K562 (cell line): ENCODE data around the gene AIFM3. TPM values are rescaled to one million over a fixed set of nuclear protein-coding genes. Genes with fewer than 3 reads are reported as not detected.

Source experiments
- BRCA1 ChIP-seq, 2 experiments: fragments of 450-650 bp in 1 of 2; sonication (generic) in 1 of 2; formaldehyde crosslinking in 1 of 2; IDR thresholded peaks; 2 replicates each; pipeline versions ENCODE4 v1.5.0 to v1.6.1; 2017 to 2020; ENCODE audit warnings: mild to moderate bottlenecking in 1 of 2, missing genetic modification reagents in 1 of 2
- HEY1 ChIP-seq: fragments of 250-450 bp; sonication (Bioruptor Pico); IDR thresholded peaks from 2 replicates; pipeline ENCODE4 v1.5.0; 2020; ENCODE audit warnings: mild to moderate bottlenecking, moderate library complexity, borderline replicate concordance
- HMG20B ChIP-seq: fragments of 250-450 bp; sonication (Bioruptor Pico); IDR thresholded peaks from 2 replicates; pipeline ENCODE4 v1.5.0; 2021; ENCODE audit warnings: mild to moderate bottlenecking
- HMGXB4 ChIP-seq: sonication (generic); formaldehyde crosslinking; IDR thresholded peaks from 2 replicates; pipeline ENCODE4 v1.8.1; 2023; ENCODE audit warnings: mild to moderate bottlenecking, missing genetic modification reagents
- HNRNPL ChIP-seq: fragments of 200-400 bp; formaldehyde crosslinking; IDR thresholded peaks from 2 replicates; pipeline ENCODE4 v1.6.1; 2017; ENCODE audit warnings: low read depth, mild to moderate bottlenecking, low read length
- HNRNPLL ChIP-seq: fragments of 200-400 bp; formaldehyde crosslinking; IDR thresholded peaks from 2 replicates; pipeline ENCODE4 v1.6.1; 2017; ENCODE audit warnings: low read length, low read depth, mild to moderate bottlenecking; ENCODE audit not compliant: poor library complexity, severe bottlenecking
- NRF1 ChIP-seq, 2 experiments: fragments of 450-650 bp; IDR thresholded peaks in 1 of 2; conservative IDR thresholded peaks in 1 of 2; 2 replicates each; pipeline ENCODE4 v1.6.1; 2014; ENCODE audit warnings: mild to moderate bottlenecking in 2 of 2
- OTX1 ChIP-seq: fragments of 450-650 bp; formaldehyde crosslinking; IDR thresholded peaks from 2 replicates; pipeline ENCODE4 v1.4.0; 2022; ENCODE audit warnings: mild to moderate bottlenecking
- PRMT5 ChIP-seq: sonication (generic); formaldehyde crosslinking; IDR thresholded peaks from 2 replicates; pipeline ENCODE4 v1.5.0; 2020; ENCODE audit warnings: missing genetic modification reagents
- SIN3A ChIP-seq, 2 experiments: fragments of 150-350 bp in 1 of 2; IDR thresholded peaks; 2 replicates each; pipeline ENCODE4 v1.6.1; 2011 to 2016; ENCODE audit warnings: borderline replicate concordance in 2 of 2, low read depth in 2 of 2, low read length in 2 of 2, mild to moderate bottlenecking in 2 of 2, moderate library complexity in 2 of 2; ENCODE audit not compliant: control insufficient read depth in 1 of 2
- THAP7 ChIP-seq: fragments of 250-450 bp; sonication (Bioruptor Pico); IDR thresholded peaks from 2 replicates; pipeline ENCODE4 v1.5.0; 2021
- ZZZ3 ChIP-seq: fragments of 450-650 bp; IDR thresholded peaks from 2 replicates; pipeline ENCODE4 v1.6.1; 2016; ENCODE audit warnings: antibody characterized with exemption, mild to moderate bottlenecking, moderate library complexity
- polyA plus RNA-seq, 8 experiments: library from polyadenylated mRNA; depleted of rRNA in 4 of 8; stranded (reverse) in 5 of 8; unstranded in 3 of 8; fragments of >200 nt; fragmentation: Nextera tagmentation in 2 of 8; fragmentation: Illumina TruSeq in 1 of 8; extraction: Ambion mirVana in 2 of 8; extraction: Trizol in 1 of 8; gene quantifications; 2 replicates each; pipeline versions ENCODE4 v1.2.1 to v1.2.3, GENCODE V29; 2011 to 2014; ENCODE audit warnings: inconsistent platforms in 1 of 8, missing spikeins in 1 of 8
- total RNA-seq, 7 experiments: library from RNA; depleted of rRNA in 6 of 7; stranded (reverse); fragments of >200 nt in 6 of 7; fragmentation: Illumina TruSeq in 2 of 7; extraction: Trizol in 2 of 7; gene quantifications; 2 replicates each; pipeline versions ENCODE4 v1.2.1 to v1.2.3, GENCODE V29; 2011 to 2021; ENCODE audit warnings: low replicate concordance in 1 of 7
- TF ChIP-seq, protein P1 (sequence below): fragments of 250-450 bp; sonication (Bioruptor Pico); IDR thresholded peaks from 2 replicates; pipeline ENCODE4 v1.4.0; 2020; ENCODE audit warnings: mild to moderate bottlenecking, moderate library complexity, borderline replicate concordance
- TF ChIP-seq, protein P2 (sequence below): sonication (generic); formaldehyde crosslinking; IDR thresholded peaks from 2 replicates; pipeline ENCODE4 v1.8.1; 2023; ENCODE audit warnings: mild to moderate bottlenecking, missing genetic modification reagents, moderate library complexity
- TF ChIP-seq, protein P3 (sequence below), 2 experiments: fragments of 450-650 bp in 1 of 2; sonication (generic) in 1 of 2; formaldehyde crosslinking; conservative IDR thresholded peaks; 2 replicates each; pipeline versions ENCODE4 v1.4.0 to v1.8.1; 2020 to 2022; ENCODE audit warnings: mild to moderate bottlenecking in 1 of 2, missing genetic modification reagents in 1 of 2

AIFM3 gene
- total and polyA plus RNA-seq, 9 of the 15 experiments (the other 6 are each of a cell fraction or from before 2014, with no cell fraction given) = 0.03 to 0.20 (median 0.07) TPM; not detected in 1

- TF ChIP-seq HNRNPLL (no peak), HMGXB4 (peak; percentile 58; the same call in 1 of the 2 replicates), PRMT5 (CRISPR knock-in tag) (no peak), OTX1 (CRISPR knock-in tag) (peak; percentile 17; the same call in 1 of the 2 replicates), HMG20B (CRISPR knock-in tag) (no peak), THAP7 (no peak), BRCA1 (IDR thresholded peaks at IDR 0.05) (no peak), BRCA1 (CRISPR knock-in tag; IDR thresholded peaks at IDR 0.05) (no peak), HNRNPL (no peak), NRF1 (conservative IDR thresholded peaks at IDR 0.05 in 1 of 2, IDR thresholded peaks at IDR 0.05 in 1 of 2) (no peak), ZZZ3 (no peak), SIN3A (IDR thresholded peaks at IDR 0.05; ENCODE audit: borderline replicate concordance in 2 of 2, control insufficient read depth in 1 of 2, low read depth in 2 of 2, low read length in 2 of 2) (0 out of 4 replicates have a peak, but pooled peaks of 1 of the 2 experiments have one; percentile 28), HEY1 (CRISPR knock-in tag) (no peak)
- TF ChIP-seq, protein P1, sequence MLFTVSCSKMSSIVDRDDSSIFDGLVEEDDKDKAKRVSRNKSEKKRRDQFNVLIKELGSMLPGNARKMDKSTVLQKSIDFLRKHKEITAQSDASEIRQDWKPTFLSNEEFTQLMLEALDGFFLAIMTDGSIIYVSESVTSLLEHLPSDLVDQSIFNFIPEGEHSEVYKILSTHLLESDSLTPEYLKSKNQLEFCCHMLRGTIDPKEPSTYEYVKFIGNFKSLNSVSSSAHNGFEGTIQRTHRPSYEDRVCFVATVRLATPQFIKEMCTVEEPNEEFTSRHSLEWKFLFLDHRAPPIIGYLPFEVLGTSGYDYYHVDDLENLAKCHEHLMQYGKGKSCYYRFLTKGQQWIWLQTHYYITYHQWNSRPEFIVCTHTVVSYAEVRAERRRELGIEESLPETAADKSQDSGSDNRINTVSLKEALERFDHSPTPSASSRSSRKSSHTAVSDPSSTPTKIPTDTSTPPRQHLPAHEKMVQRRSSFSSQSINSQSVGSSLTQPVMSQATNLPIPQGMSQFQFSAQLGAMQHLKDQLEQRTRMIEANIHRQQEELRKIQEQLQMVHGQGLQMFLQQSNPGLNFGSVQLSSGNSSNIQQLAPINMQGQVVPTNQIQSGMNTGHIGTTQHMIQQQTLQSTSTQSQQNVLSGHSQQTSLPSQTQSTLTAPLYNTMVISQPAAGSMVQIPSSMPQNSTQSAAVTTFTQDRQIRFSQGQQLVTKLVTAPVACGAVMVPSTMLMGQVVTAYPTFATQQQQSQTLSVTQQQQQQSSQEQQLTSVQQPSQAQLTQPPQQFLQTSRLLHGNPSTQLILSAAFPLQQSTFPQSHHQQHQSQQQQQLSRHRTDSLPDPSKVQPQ (CRISPR knock-in tag) = no peak
- TF ChIP-seq, protein P2, sequence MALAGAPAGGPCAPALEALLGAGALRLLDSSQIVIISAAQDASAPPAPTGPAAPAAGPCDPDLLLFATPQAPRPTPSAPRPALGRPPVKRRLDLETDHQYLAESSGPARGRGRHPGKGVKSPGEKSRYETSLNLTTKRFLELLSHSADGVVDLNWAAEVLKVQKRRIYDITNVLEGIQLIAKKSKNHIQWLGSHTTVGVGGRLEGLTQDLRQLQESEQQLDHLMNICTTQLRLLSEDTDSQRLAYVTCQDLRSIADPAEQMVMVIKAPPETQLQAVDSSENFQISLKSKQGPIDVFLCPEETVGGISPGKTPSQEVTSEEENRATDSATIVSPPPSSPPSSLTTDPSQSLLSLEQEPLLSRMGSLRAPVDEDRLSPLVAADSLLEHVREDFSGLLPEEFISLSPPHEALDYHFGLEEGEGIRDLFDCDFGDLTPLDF = no peak
- TF ChIP-seq, protein P3, sequence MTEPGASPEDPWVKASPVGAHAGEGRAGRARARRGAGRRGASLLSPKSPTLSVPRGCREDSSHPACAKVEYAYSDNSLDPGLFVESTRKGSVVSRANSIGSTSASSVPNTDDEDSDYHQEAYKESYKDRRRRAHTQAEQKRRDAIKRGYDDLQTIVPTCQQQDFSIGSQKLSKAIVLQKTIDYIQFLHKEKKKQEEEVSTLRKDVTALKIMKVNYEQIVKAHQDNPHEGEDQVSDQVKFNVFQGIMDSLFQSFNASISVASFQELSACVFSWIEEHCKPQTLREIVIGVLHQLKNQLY (CRISPR knock-in tag; conservative IDR thresholded peaks at IDR 0.05) = 0 out of 4 replicates have a peak, but pooled peaks of 1 of the 2 experiments have one; percentile 48
These were observed 22.5 kb downstream of the AIFM3 start (continued) for GRCh38 chr22:20989323-20990138.
